GM21390 (cell line): ENCODE data around the gene SPATA2.
"Not testable (repeated sequence)": the region's sequence is repeated elsewhere in the genome, so short reads cannot be mapped to it uniquely, and the experiment has no call there.

Experiments
- ATAC-seq: cut with Tn5 transposase; IDR thresholded peaks from one replicate; pipeline ENCODE4 v1.9.1; 2021; ENCODE audit not compliant: unreplicated experiment

SPATA2 gene

DNA sequence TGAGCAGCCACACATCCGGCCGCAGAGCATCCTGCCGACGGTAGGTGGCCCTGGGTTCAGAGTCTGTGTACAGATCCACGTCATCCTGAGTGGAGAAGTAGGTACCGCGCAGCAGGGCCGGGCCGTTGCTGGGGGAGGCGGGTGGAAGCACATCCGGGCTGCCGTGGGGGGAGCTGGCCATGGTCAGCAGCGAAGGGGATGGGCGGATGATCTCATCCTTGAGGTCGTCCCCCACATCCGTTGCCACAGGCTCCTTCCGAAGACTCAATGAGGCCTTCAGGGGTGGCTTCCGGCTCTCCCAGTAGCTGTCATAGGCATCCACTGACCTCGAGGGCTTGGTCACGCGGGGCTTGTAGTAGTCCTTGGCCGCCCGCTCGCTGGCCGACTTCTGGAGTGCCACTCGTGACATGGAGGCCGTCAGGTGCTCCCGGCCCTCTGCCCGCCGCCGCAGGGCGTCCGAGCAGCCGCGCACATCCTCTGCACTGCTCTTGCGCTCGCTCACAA lies 9.2 kb downstream of the SPATA2 start:
- no peak for ATAC-seq

DNA sequence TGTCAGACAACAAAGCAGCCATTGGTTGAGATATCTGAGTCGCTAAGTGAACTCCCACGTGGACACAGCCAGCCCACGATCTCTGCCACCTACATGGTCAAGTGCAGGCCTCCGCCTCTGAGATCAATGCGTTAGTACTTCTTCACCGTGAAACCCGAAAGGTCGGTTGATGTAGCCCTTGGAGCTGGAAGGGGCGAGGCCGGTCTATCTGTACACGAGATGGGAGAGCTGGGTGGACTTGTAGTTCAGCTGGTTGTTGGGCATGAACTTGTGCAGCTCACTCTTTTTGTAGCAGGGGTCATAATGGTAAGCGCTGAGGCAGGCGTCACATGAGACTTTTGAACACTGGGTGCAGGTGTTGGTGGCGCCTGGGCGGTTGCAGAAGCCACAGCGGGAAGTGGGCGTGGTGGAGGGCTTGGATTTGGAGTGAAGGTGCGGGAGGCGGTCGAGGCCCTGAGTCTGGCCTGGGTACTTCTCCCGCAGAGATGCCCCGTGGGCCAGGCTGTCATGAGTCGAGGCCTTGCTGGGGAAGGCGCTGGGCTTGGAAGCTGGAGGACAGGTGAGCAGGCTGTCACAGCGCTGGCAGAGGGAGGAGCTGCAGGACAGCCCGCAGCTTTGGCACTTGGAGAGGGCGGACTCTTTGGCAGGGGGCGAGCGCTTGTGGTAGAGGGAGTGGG lies 9.8 kb downstream of the SPATA2 start:
- no peak for ATAC-seq

- no peak for ATAC-seq
Observed at GRCh38 chr20:49904440-49905214, 10.7 kb downstream of the SPATA2 start.

GRCh38 chr20:49901588-49901987 lies 13.7 kb downstream of the SPATA2 start:
- no peak for ATAC-seq

DNA sequence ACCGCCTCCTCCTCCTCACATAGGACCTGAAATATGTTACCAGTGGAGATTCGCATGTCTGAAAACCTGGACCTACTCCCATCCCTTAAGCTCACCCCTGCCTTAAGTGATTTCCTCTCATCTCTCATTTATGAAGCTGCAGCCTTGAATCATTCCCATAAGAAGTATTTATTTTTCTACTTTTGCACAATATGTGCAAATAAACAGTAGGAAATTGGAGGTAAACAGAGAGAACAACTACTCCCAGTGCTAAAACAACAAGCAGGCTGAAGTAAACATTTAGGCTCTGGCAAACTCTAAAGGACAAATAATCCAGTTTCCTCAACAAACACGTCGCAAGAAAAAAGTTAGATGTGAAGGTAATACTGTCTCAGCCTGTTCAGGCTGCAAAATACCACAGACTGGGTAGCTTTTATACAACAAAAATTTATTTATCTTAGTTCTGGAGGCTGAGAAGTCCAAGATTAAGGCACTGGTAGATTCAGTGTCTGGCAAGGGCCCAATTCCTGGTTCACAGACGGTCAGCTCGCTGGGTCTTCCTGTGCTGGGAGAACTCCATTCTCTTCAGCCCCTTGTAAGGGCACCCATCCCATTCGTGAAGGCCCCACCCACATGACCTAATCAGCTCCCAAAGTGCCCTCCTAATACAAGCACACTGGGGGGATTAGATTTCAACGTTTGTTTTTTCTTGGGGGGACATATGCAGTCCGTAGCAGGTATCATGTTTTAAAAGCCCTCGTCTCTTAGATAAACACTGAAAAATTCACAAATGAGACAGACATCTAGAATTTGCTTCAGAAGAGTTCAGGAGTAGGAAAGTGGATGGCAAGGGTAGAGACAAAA lies 15.6 kb downstream of the SPATA2 start:
- no peak for ATAC-seq

- no peak for ATAC-seq
Observed at GRCh38 chr20:49896204-49896603, 19.1 kb downstream of the SPATA2 start.

- not testable (repeated sequence) for ATAC-seq
Observed at GRCh38 chr20:49895474-49896093, 19.7 kb downstream of the SPATA2 start.

- peak; percentile 53 for ATAC-seq
Observed at GRCh38 chr20:49894073-49894470, 21.3 kb downstream of the SPATA2 start.

DNA sequence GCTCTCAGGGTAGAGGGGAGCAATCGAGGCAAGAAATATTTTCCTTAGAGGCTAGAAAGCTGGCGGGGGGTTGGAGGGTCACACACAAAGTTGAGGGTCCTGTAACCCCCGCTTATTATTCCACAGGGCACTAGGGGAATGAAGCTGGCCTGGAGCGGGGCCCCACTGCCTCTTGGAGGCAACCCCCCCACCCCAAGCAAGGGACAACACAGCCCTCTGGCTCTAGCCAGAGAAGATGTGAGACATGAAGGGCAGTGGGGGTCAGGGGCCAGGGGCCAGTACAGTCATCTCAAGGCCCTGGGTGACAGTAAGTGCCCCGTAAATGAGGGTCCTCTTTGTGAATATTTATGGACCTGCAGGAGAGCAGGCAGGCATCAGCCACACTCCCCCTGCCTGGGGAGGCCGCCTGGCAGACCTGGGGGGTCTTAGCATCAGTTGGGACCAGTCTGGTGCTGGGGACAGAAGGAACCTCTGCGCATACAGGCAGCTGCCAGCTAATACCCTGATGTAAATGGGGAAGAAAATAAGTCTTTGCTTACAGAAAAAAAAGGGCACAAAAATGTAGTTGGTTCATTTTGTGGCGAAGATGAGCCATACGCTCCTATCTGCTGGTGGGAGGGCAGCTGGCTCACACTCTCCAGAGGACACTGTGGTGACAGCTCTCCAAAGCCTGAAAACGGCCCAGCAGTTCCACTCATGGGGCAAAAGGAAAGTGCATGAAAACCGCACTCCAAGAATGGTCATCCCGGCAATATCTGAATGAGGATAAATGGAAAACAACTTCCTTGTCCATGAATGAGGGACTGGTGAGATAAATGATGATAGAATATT lies 21.9 kb downstream of the SPATA2 start:
- peak; percentile 26 for ATAC-seq

DNA sequence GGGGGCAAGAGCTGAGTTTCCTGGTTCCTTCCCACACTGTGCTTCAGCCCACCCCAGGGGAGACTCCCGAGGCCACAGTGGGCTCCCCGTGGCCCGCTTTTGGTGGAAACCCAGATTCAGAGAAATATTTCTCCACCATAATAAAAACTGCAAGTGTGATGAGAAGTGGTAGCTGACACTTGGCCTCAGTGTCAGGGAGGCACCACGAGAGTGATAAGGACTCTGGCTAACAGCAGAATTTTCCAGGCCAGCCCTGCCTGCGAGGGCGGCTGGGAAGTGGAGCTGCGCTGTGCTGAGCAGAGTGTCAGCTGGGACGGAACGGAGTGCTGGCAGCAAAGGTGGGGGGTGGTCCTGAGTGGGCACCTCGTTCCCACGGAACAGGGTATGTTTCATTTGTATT lies 22.5 kb downstream of the SPATA2 start:
- no peak for ATAC-seq

DNA sequence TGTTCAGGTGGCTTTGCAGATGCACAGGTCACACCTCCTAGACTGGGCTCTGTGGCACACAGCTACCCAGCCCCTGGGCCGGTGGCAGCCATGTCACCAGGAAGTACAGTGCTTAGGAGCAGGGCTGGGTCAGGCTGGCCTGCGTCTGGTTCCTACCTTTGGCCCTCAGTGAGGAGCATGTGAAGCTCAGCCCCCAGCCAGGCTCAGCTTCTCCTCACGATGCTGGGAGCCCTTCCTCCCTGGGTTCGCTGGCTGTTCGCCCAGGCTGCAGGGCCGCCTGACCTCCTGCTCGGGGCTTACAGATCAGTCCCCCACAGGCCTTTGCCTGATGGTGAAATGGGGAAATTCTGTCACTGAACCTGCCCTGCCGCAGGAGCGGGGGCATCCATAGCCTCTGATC lies 23.1 kb downstream of the SPATA2 start:
- no peak for ATAC-seq

DNA sequence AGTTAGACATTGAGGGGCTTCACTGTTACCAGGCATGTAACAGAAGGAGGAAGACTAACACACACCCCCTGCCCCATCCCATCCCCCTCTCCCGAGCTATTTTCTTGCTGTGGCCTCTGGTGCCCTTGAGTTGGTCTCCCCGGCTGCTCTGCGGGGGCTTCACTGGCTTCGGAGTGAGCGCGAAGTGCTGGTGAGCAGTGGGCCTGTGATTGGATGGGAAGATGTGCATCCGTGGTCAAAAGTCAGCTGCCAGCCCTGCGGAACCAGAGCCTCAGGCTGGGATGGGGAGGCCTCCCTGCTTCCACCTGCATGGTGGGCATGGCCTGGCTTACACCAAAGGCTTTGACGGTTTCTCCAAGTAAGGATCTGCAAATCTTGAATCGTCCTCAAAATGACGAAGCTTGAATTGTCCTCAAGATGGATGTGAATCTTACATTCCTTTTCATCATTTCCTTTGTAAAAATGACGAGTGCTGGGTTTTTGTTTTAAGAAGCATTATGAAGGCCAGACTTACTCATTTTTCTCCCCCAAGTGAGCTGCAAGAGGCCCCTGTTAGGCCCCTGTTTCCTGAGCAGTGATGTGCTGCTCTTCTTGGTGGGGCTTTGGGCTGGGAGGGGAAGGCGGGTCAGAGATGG lies 23.7 kb downstream of the SPATA2 start:
- ATAC-seq = no peak

GRCh38 chr20:49890471-49891361 lies 24.6 kb downstream of the SPATA2 start:
- ATAC-seq = no peak

GRCh38 chr20:49889935-49890333 lies 25.4 kb downstream of the SPATA2 start:
- no peak for ATAC-seq

- ATAC-seq = no peak
Observed at GRCh38 chr20:49889001-49889934, 26.1 kb downstream of the SPATA2 start.

DNA sequence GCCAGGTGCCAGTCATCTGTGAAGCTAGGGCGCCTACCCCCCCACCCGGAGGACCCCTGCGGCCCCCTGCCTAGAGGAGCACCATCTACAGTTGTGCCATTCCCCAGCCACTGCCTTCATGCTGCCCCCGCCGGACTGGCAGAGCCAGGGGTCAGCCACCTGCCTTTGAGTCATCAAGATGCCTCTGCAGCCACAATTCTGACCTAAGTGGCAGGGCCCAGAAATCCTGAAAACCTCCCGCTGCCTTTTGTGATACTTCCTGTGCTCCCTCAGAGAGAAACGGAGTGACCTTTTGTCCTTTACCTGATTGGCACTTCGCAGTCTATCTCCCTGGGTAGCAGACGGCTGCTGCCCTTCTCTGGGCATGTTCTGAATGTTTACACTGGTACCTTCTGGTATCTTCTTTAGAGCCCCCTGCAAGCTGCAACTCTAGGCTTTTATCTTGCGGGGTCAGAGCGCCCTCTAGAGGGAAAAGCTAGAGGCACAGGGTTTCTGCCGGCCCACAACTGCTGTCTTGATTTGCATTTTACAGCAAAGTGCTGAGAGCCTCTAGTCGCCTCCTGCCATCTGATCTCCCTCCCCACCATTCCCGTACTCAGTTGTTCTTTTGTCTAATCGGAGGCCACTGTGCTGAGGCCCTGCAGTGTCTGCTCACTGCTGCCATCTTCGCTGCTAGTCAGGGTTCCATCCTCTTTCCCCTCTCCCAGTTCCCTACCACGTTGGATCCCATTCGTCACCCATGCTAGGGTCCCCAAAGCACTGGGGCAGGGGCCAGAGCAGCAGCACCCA lies 26.9 kb downstream of the SPATA2 start:
- ATAC-seq = no peak
